Measurements from ENCODE around the gene DHRS12. TPM values are rescaled to one million over a fixed set of nuclear protein-coding genes. Genes with fewer than 3 reads are reported as not detected.

DHRS12 gene
- total RNA-seq, 1 experiment from 2014 or later, result 2.6 TPM

GRCh38 chr13:51786425-51787265 is 17.3 kb downstream of the DHRS12 start:
- intact Hi-C loops (cut with micrococcal nuclease), result no loop called here
- no peak overlapping the region for H2AFZ ChIP-seq (ENCODE audit: low read length)
- H3K27me3 ChIP-seq (ENCODE audit: low read length), result no peaks in the 10 kb centered on the region
- no peak for DNase-seq
- no peaks in the 10 kb centered on the region for H3F3A ChIP-seq (ENCODE audit: low read length, unreplicated experiment)
- no peak for TF ChIP-seq EZH2 (IDR thresholded peaks at IDR 0.05; ENCODE audit: low read length, unreplicated experiment)
- TF ChIP-seq, protein P1, sequence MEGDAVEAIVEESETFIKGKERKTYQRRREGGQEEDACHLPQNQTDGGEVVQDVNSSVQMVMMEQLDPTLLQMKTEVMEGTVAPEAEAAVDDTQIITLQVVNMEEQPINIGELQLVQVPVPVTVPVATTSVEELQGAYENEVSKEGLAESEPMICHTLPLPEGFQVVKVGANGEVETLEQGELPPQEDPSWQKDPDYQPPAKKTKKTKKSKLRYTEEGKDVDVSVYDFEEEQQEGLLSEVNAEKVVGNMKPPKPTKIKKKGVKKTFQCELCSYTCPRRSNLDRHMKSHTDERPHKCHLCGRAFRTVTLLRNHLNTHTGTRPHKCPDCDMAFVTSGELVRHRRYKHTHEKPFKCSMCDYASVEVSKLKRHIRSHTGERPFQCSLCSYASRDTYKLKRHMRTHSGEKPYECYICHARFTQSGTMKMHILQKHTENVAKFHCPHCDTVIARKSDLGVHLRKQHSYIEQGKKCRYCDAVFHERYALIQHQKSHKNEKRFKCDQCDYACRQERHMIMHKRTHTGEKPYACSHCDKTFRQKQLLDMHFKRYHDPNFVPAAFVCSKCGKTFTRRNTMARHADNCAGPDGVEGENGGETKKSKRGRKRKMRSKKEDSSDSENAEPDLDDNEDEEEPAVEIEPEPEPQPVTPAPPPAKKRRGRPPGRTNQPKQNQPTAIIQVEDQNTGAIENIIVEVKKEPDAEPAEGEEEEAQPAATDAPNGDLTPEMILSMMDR (conservative IDR thresholded peaks at IDR 0.05; ENCODE audit: low read depth, low read length), result no peak
- TF ChIP-seq EZH2phosphoT487 (IDR thresholded peaks at IDR 0.05; ENCODE audit: borderline replicate concordance, low read length), result no peak
- no peaks in the 10 kb centered on the region for H3K36me3 ChIP-seq (ENCODE audit: low read depth, low read length)
- CTCF ChIA-PET, result interaction anchor here (0.5 kb wide), 1 partner anchor 359 kb away, joined by 3 read pairs; no protein-coding TSS in a partner anchor
- ATAC-seq, result no peak
- no peaks in the 10 kb centered on the region for H3K9me2 ChIP-seq (replicated peaks; ENCODE audit: low read length)
- POLR2A ChIA-PET (ENCODE audit: unreplicated experiment), result no interaction called here
- H3K27ac ChIP-seq (ENCODE audit: low read length), result no peak overlapping the region
- no peaks in the 10 kb centered on the region for H4K20me1 ChIP-seq (ENCODE audit: low read length)
- no peak overlapping the region for H3K4me3 ChIP-seq (ENCODE audit: low read length)
- no peaks in the 10 kb centered on the region for H3K4me1 ChIP-seq (ENCODE audit: insufficient read depth, low read length)
- no TSS peak for BruUV-seq (replicated peaks)
- no peaks in the 10 kb centered on the region for H3K9me3 ChIP-seq (ENCODE audit: low read length)
- no peak overlapping the region for H3K4me2 ChIP-seq (ENCODE audit: low read length)
- H3K79me2 ChIP-seq (ENCODE audit: low read length), result no peaks in the 10 kb centered on the region
- H3K9ac ChIP-seq (ENCODE audit: low read length), result no peak overlapping the region

DNA sequence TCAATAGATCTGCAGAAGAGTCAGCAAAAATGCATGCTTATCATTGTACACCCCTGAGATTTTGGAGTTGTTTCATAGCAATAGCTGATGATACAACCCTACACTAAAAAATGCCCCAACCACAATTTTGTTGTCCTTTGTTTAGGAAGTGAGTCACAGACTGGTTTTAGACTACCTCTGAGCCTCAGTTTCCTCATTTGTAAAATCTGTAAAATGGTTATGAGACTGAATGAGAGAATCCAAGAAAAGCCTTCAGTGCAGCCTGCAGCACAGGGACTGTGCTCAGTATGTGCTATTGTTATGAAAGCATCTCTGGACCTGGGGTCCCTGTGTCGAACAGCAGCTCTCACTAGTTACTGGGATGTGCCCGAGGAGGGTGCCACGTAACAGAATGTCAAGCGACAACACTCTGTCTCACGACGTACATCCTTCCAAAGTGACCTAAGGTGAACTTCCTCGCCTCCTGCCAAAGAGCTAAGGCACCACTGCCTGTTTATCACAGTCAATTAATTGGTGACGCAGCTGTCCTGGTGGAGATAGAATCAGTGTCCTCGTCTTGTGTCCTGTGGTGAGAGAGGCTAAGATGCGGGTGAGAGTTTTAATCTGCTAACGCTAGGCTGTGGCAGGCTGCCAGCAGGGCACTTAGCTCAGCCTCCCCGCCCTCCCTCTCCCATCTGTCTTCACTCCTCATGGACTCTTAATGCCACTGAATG is 18.1 kb downstream of the DHRS12 start:
- Histone ChIP-seq H3K36me3 (ENCODE audit: low read depth, low read length) (no peaks in the 10 kb centered on the region), H3K9me2 (replicated peaks; ENCODE audit: low read length) (no peaks in the 10 kb centered on the region), H3F3A (ENCODE audit: low read length, unreplicated experiment) (no peaks in the 10 kb centered on the region), H3K79me2 (ENCODE audit: low read length) (no peaks in the 10 kb centered on the region), H3K27ac (ENCODE audit: low read length) (no peak overlapping the region), H3K4me1 (ENCODE audit: insufficient read depth, low read length) (no peaks in the 10 kb centered on the region), H3K9ac (ENCODE audit: low read length) (no peak overlapping the region), H3K9me3 (ENCODE audit: low read length) (no peaks in the 10 kb centered on the region), H4K20me1 (ENCODE audit: low read length) (no peaks in the 10 kb centered on the region), H3K27me3 (ENCODE audit: low read length) (no peaks in the 10 kb centered on the region), H3K4me2 (ENCODE audit: low read length) (no peak overlapping the region), H2AFZ (ENCODE audit: low read length) (no peak overlapping the region), H3K4me3 (ENCODE audit: low read length) (no peak overlapping the region)
- intact Hi-C loops (cut with micrococcal nuclease), result no loop called here
- CTCF ChIA-PET, result interaction anchor here (0.5 kb wide), 1 partner anchor 358 kb away, joined by 3 read pairs; no protein-coding TSS in a partner anchor
- TF ChIP-seq EZH2 (IDR thresholded peaks at IDR 0.05; ENCODE audit: low read length, unreplicated experiment) (no peak), EZH2phosphoT487 (IDR thresholded peaks at IDR 0.05; ENCODE audit: borderline replicate concordance, low read length) (no peak)
- TF ChIP-seq, protein P1 (conservative IDR thresholded peaks at IDR 0.05; ENCODE audit: low read depth, low read length), result no peak
- no TSS peak for BruUV-seq (replicated peaks)
- POLR2A ChIA-PET (ENCODE audit: unreplicated experiment), result no interaction called here
- DNase-seq (no peak), ATAC-seq (no peak)
